ENCODE data around the gene HOXC11.

- TF ChIP-seq CTCF (IDR thresholded peaks at IDR 0.05) (no peak), EZH2 (IDR thresholded peaks at IDR 0.05) (no peak)
Observed at GRCh38 chr12:54020591-54021405, 47.9 kb downstream of the HOXC11 start.

All from neural progenitor cell (in vitro differentiated cells).